Common myeloid progenitor, CD34-positive (primary cell): ENCODE results near the gene PLA2G4A.
A peak's percentile ranks its signal among the peaks of the same experiment; 100 is the strongest.

Experiments used
- CTCF ChIA-PET: fragments of 350-600 bp; sonication (Branson Sonifier 250); formaldehyde crosslinking; loops from one replicate; lab custom pipeline; 2021; ENCODE audit warnings: antibody characterized with exemption; lab: Charles Lee
- POLR2A ChIA-PET: fragments of 350-600 bp; sonication (Branson Sonifier 250); formaldehyde crosslinking; loops from one replicate; lab custom pipeline; 2021; ENCODE audit warnings: antibody characterized with exemption; lab: Charles Lee
- DNase-seq, 3 donors: peaks; one replicate each; pipeline versions ENCODE4 v3.0.0 to v3.0.0-alpha.2; 2013
- H3K27ac ChIP-seq, 2 experiments: 1 replicate in 1 of 2; 2 replicates in 1 of 2; pipeline ENCODE4 v1.7.0; 2013; ENCODE audit warnings: inconsistent platforms in 2 of 2, low read length in 2 of 2, mild to moderate bottlenecking in 2 of 2, low read depth in 1 of 2, moderate library complexity in 1 of 2; ENCODE audit not compliant: severe bottlenecking in 2 of 2, insufficient read depth in 1 of 2, poor library complexity in 1 of 2
- H3K27me3 ChIP-seq, 5 experiments: replicated peaks in 2 of 5; 1 replicate in 3 of 5; 2 replicates in 2 of 5; pipeline versions ENCODE4 v1.6.1 to v1.7.0; 2013; ENCODE audit warnings: low read length in 4 of 5, mild to moderate bottlenecking in 2 of 5, moderate library complexity in 2 of 5, inconsistent platforms in 1 of 5; ENCODE audit not compliant: insufficient read depth in 5 of 5, control insufficient read depth in 4 of 5
- H3K36me3 ChIP-seq, 4 experiments: 1 replicate in 2 of 4; 2 replicates in 2 of 4; pipeline versions ENCODE4 v1.6.1 to v1.7.0; 2013; ENCODE audit warnings: low read length in 3 of 4, control low read depth in 1 of 4, mild to moderate bottlenecking in 1 of 4; ENCODE audit not compliant: control insufficient read depth in 4 of 4, insufficient read depth in 4 of 4
- H3K4me1 ChIP-seq, 4 experiments: 1 replicate in 3 of 4; 2 replicates in 1 of 4; pipeline versions ENCODE4 v1.6.1 to v1.7.1; 2013; ENCODE audit warnings: low read length in 3 of 4, mild to moderate bottlenecking in 3 of 4, control low read depth in 1 of 4, inconsistent platforms in 1 of 4, moderate library complexity in 1 of 4; ENCODE audit not compliant: control insufficient read depth in 4 of 4, insufficient read depth in 4 of 4; ENCODE audit errors: control extremely low read depth in 1 of 4
- H3K4me3 ChIP-seq, 7 experiments: 1 replicate in 4 of 7; 2 replicates in 3 of 7; pipeline versions ENCODE4 v1.5.1 to v1.7.0; 2013; ENCODE audit warnings: mild to moderate bottlenecking in 7 of 7, low read length in 6 of 7, moderate library complexity in 6 of 7, inconsistent platforms in 2 of 7, low read depth in 2 of 7, control low read depth in 1 of 7; ENCODE audit not compliant: insufficient read depth in 4 of 7, control insufficient read depth in 1 of 7; ENCODE audit errors: extremely low read depth in 1 of 7
- H3K9me3 ChIP-seq, 5 experiments: 1 replicate in 4 of 5; 2 replicates in 1 of 5; pipeline versions ENCODE4 v1.6.1 to v1.7.1; 2013; ENCODE audit warnings: low read length in 4 of 5, mild to moderate bottlenecking in 2 of 5, inconsistent platforms in 1 of 5, low read depth in 1 of 5, moderate library complexity in 1 of 5; ENCODE audit not compliant: control insufficient read depth in 4 of 5, insufficient read depth in 2 of 5; ENCODE audit errors: control extremely low read depth in 1 of 5
- whole genome bisulfite sequencing: methylation state at CpG from one replicate; pipeline ENCODE4 v1.1.5; 2013; ENCODE audit not compliant: insufficient coverage; 5-methylcytosine and 5-hydroxymethylcytosine counted together

Gene PLA2G4A

GRCh38 chr1:186984959-186985358 lies 156.2 kb downstream of the PLA2G4A start:
- Histone ChIP-seq H3K4me3 (no peak overlapping the region), H3K27me3 (no peaks in the 10 kb centered on the region), H3K36me3 (peaks cover 3 to 19% (median 10%) of the 10 kb centered on the region in 4 experiments), H3K27ac (no peak overlapping the region), H3K9me3 (no peaks in the 10 kb centered on the region), H3K4me1 (no peaks in the 10 kb centered on the region)
- ChIA-PET CTCF (interaction anchor here (0.7 to 1.7 kb wide), 8 partner anchors 10 to 565 kb away, joined by 3 to 5 read pairs (median 3); no protein-coding TSS in a partner anchor), POLR2A (no interaction called here)
- WGBS = 95% methylated on average over 3 of the region's 4 CpGs
- DNase-seq = no peak

DNA sequence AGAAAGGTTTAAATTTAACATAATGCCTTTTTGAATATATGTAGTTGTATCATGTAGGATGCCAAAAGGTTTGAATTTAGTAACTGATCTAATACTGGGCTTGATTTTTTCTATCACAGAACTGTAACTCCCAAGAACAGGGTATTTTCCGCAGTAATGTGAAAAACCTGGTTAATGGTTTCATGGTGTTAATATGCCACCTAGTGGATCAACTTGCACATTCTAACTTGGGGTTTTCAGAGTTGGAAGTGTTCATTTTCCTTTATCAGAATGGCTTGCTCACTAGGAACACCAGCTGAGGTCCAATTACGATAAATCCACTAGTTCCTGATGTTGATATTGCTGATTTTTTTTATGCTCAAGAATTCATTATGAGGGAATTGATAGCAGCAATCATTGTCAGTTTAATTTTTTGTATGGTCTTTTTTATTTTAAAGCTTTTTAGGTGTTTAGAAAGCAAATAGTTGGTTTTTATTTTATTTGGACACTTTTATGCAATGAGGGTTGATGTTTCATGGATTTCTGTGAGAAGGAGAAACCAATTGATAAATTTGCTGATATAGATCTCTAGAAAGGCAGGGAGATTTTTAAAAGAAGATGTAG lies 157.2 kb downstream of the PLA2G4A start:
- DNase-seq = peak; percentile 66 to 80 (median 72)
- CTCF ChIA-PET = interaction anchor here (0.8 to 3.4 kb wide), 25 partner anchors 9 to 567 kb away, joined by 3 to 30 read pairs (median 4); partner anchors contain the start of gene PTGS2
- Histone ChIP-seq H3K9me3 (no peaks in the 10 kb centered on the region), H3K4me3 (no peak overlapping the region), H3K36me3 (peaks cover 0 to 21% (median 7%) of the 10 kb centered on the region in 4 experiments), H3K27me3 (no peaks in the 10 kb centered on the region), H3K27ac (no peak overlapping the region), H3K4me1 (no peaks in the 10 kb centered on the region)
- no CpG with 5 or more reads among the region's 2 CpGs for WGBS
- POLR2A ChIA-PET = no interaction called here

GRCh38 chr1:186987065-186987464 lies 158.3 kb downstream of the PLA2G4A start:
- CTCF ChIA-PET = interaction anchor here (0.9 to 3.4 kb wide), 16 partner anchors 9 to 568 kb away, joined by 3 to 30 read pairs (median 4); no protein-coding TSS in a partner anchor
- POLR2A ChIA-PET = interaction anchor here (0.6 kb wide), 1 partner anchor 407 kb away, joined by 4 read pairs; no protein-coding TSS in a partner anchor
- 97% methylated on average over 4 of the region's 5 CpGs for WGBS

GRCh38 chr1:186987769-186988168 lies 159.0 kb downstream of the PLA2G4A start:
- Histone ChIP-seq H3K4me3 (no peak overlapping the region), H3K27me3 (no peaks in the 10 kb centered on the region), H3K4me1 (no peaks in the 10 kb centered on the region), H3K9me3 (no peaks in the 10 kb centered on the region), H3K27ac (no peak overlapping the region), H3K36me3 (peaks cover 0 to 21% (median 6%) of the 10 kb centered on the region in 4 experiments)
- no peak for DNase-seq
- ChIA-PET CTCF (interaction anchor here (1.2 to 3.4 kb wide), 4 partner anchors 70 to 502 kb away, joined by 3 to 30 read pairs (median 5); no protein-coding TSS in a partner anchor), POLR2A (no interaction called here)

More at GRCh38 chr1:186987065-186987464, 158.3 kb downstream of the PLA2G4A start:
- H3K4me3 ChIP-seq = no peak overlapping the region
- no peaks in the 10 kb centered on the region for H3K4me1 ChIP-seq
- H3K36me3 ChIP-seq = peaks cover 0 to 21% (median 7%) of the 10 kb centered on the region in 4 experiments
- H3K27me3 ChIP-seq = no peaks in the 10 kb centered on the region
- no peaks in the 10 kb centered on the region for H3K9me3 ChIP-seq
- no peak for DNase-seq
- no peak overlapping the region for H3K27ac ChIP-seq

DNA sequence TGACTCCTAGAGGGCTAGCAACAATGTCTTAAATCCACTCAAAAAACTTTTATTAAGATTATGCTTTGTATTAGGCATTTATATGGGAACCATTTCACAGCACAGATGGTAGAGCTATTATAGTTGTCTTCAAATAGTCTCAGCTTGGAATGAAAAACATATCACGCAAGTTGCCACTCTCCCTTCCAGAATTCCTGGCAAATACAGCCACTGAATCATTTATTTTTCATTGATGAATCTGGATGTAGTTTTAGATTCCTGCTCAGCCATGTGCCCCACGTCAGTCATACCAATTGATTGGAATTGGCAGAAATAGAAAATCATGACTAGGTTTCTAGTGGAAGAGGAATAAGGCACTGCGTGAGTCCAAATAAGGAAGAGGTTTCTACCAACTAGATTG lies 165.2 kb downstream of the PLA2G4A start:
- no peaks in the 10 kb centered on the region for H3K27me3 ChIP-seq
- POLR2A ChIA-PET = no interaction called here
- WGBS = 100% methylated on average over 2 of the region's 3 CpGs
- H3K4me3 ChIP-seq = no peak overlapping the region
- CTCF ChIA-PET = interaction anchor here (0.7 to 2.2 kb wide), 3 partner anchors 11 to 388 kb away, joined by 3 to 10 read pairs (median 3); no protein-coding TSS in a partner anchor
- no peak for DNase-seq
- no peak overlapping the region for H3K27ac ChIP-seq
- peaks cover 0 to 2% (median 0%) of the 10 kb centered on the region in 4 experiments for H3K4me1 ChIP-seq
- peaks cover 0 to 8% (median 5%) of the 10 kb centered on the region in 4 experiments for H3K36me3 ChIP-seq
- H3K9me3 ChIP-seq = no peaks in the 10 kb centered on the region

- POLR2A ChIA-PET = no interaction called here
- no peak overlapping the region for H3K4me3 ChIP-seq
- peaks cover 0 to 2% (median 0%) of the 10 kb centered on the region in 4 experiments for H3K4me1 ChIP-seq
- no peak for DNase-seq
- H3K27ac ChIP-seq = no peak overlapping the region
- no peaks in the 10 kb centered on the region for H3K27me3 ChIP-seq
- H3K36me3 ChIP-seq = peaks cover 0 to 5% (median 2%) of the 10 kb centered on the region in 4 experiments
- no peaks in the 10 kb centered on the region for H3K9me3 ChIP-seq
- WGBS = no CpG with 5 or more reads among the region's 1 CpG
- CTCF ChIA-PET = interaction anchor here (0.8 to 2.2 kb wide), 4 partner anchors 9 to 389 kb away, joined by 3 to 10 read pairs (median 3); no protein-coding TSS in a partner anchor
Measured at GRCh38 chr1:186994897-186995296, 166.1 kb downstream of the PLA2G4A start.

DNA sequence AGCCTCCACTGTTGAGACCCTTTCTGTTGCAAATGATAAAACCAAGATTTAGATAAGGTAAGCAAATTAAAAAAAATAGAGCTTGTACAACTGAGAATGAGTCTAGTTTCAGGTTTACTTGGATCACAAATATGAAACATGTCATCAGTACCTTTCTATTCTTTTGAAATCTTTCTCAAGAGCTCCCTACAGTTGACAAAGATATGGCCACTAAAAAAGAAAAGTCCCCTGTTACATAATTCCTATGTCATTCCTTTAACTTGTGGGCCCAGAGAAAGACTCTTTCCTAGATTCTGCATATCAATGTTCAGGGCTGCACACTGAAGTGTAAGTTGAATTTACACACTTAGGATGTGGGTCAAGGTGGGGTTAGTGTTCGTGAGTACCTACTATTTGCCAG lies 168.1 kb downstream of the PLA2G4A start:
- Histone ChIP-seq H3K9me3 (no peaks in the 10 kb centered on the region), H3K27ac (no peak overlapping the region), H3K4me3 (no peak overlapping the region), H3K4me1 (peaks cover 0 to 2% (median 0%) of the 10 kb centered on the region in 4 experiments), H3K36me3 (no peaks in the 10 kb centered on the region), H3K27me3 (no peaks in the 10 kb centered on the region)
- CTCF ChIA-PET = interaction anchor here (0.6 to 1.2 kb wide), 4 partner anchors 10 to 392 kb away, joined by 3 to 4 read pairs (median 4); no protein-coding TSS in a partner anchor
- DNase-seq = no peak
- WGBS = 100% methylated on average over 1 of the region's 1 CpG
- POLR2A ChIA-PET = no interaction called here
